HEK293T (cell line): ENCODE measurements around the gene ITPK1.

Source experiments
- CTBP1 ChIP-seq: fragments of 450-650 bp; IDR thresholded peaks from 2 replicates; pipeline ENCODE4 v1.6.1; 2016; ENCODE audit warnings: borderline replicate concordance
- ELF4 ChIP-seq: fragments of 450-650 bp; IDR thresholded peaks from 2 replicates; pipeline ENCODE4 v1.6.1; 2017; ENCODE audit warnings: antibody characterized with exemption
- FOXK2 ChIP-seq: fragments of 450-650 bp; IDR thresholded peaks from 2 replicates; pipeline ENCODE4 v1.6.1; 2016; ENCODE audit warnings: mild to moderate bottlenecking
- SP1 ChIP-seq: fragments of 450-650 bp; IDR thresholded peaks from 2 replicates; pipeline ENCODE4 v1.6.1; 2017

GRCh38 chr14:92939699-92940098, 176.0 kb downstream of the ITPK1 start:
- no peak for TF ChIP-seq ELF4
- TF ChIP-seq FOXK2, result no peak
- TF ChIP-seq CTBP1, result no peak
- TF ChIP-seq SP1, result no peak
